IMR-90 (cell line): Measurements from ENCODE around the gene SF3B3. TPM values are rescaled to one million over a fixed set of nuclear protein-coding genes. Genes with fewer than 3 reads are reported as not detected.

Experiments used
- ATAC-seq: fragments of 200-7000 bp; cut with Tn5 transposase; 2 replicates; pipeline ENCODE4 v1.9.1; 2020; ENCODE audit warnings: low read depth, mild to moderate bottlenecking, moderate library complexity
- BruUV-seq: library from RNA; stranded (reverse); fragments of 400-500 nt; replicated peaks from 2 replicates; lab custom pipeline; 2021; lab: Mats Ljungman, UMichigan
- CTCF ChIA-PET: fragments of 300-600 bp; formaldehyde crosslinking; extraction: SDS; loops from one replicate; lab custom pipeline; 2021; ENCODE audit warnings: antibody characterized with exemption; lab: Yijun Ruan, JAX
- POLR2A ChIA-PET: fragments of 300-600 bp; sonication (Branson Sonifier 250); formaldehyde crosslinking; loops from one replicate; lab custom pipeline; 2022; ENCODE audit warnings: antibody characterized with exemption; ENCODE audit not compliant: unreplicated experiment; lab: Charles Lee
- DNase-seq: peaks from one replicate; pipeline ENCODE4 v3.0.0; 2013
- H2AFZ ChIP-seq: replicated peaks from 2 replicates; pipeline ENCODE3; 2013; ENCODE audit warnings: low read length, mild to moderate bottlenecking; ENCODE audit not compliant: poor library complexity
- H2AK5ac ChIP-seq: 2 replicates; pipeline ENCODE4 v1.6.1; 2013; ENCODE audit warnings: low read depth, low read length, inconsistent platforms
- H2AK9ac ChIP-seq: replicated peaks from 2 replicates; pipeline ENCODE3; 2013; ENCODE audit warnings: mild to moderate bottlenecking, low read depth, low read length, moderate library complexity; ENCODE audit not compliant: poor library complexity
- H2BK120ac ChIP-seq: 2 replicates; pipeline ENCODE4 v1.6.1; 2013; ENCODE audit warnings: low read depth, low read length, inconsistent platforms
- H2BK15ac ChIP-seq: 3 replicates; pipeline ENCODE4 v1.6.1; 2013; ENCODE audit warnings: low read depth, low read length, inconsistent platforms
- H2BK20ac ChIP-seq: 2 replicates; pipeline ENCODE4 v1.6.1; 2013; ENCODE audit warnings: low read depth, mild to moderate bottlenecking, inconsistent platforms, low read length, moderate library complexity
- H2BK5ac ChIP-seq: 2 replicates; pipeline ENCODE4 v1.6.1; 2013; ENCODE audit warnings: mild to moderate bottlenecking, low read depth, low read length, inconsistent platforms; ENCODE audit not compliant: poor library complexity, severe bottlenecking
- H3K14ac ChIP-seq: replicated peaks from 2 replicates; pipeline ENCODE4 v1.6.1; 2013; ENCODE audit warnings: low read depth, low read length, inconsistent platforms
- H3K18ac ChIP-seq: 2 replicates; pipeline ENCODE4 v1.6.1; 2013; ENCODE audit warnings: low read depth, low read length, control low read depth
- H3K23ac ChIP-seq: 2 replicates; pipeline ENCODE4 v1.6.1; 2013; ENCODE audit warnings: low read depth, low read length, inconsistent platforms
- H3K27ac ChIP-seq: 2 replicates; pipeline ENCODE4 v1.5.1; 2013; ENCODE audit warnings: mild to moderate bottlenecking, control low read depth, low read length; ENCODE audit not compliant: insufficient read depth
- H3K27me3 ChIP-seq: 2 replicates; pipeline ENCODE4 v1.6.1; 2013; ENCODE audit warnings: low read length; ENCODE audit not compliant: control insufficient read depth, insufficient read depth
- H3K36me3 ChIP-seq: 2 replicates; pipeline ENCODE4 v1.6.1; 2013; ENCODE audit warnings: low read length, mixed read lengths; ENCODE audit not compliant: control insufficient read depth, insufficient read depth
- H3K4ac ChIP-seq: 2 replicates; pipeline ENCODE4 v1.6.1; 2013; ENCODE audit warnings: low read depth, low read length, inconsistent platforms
- H3K4me1 ChIP-seq: 2 replicates; pipeline ENCODE4 v1.6.1; 2013; ENCODE audit warnings: low read length, mixed read lengths; ENCODE audit not compliant: control insufficient read depth, insufficient read depth
- H3K4me2 ChIP-seq: 2 replicates; pipeline ENCODE4 v1.6.1; 2013; ENCODE audit warnings: low read depth, mild to moderate bottlenecking, control low read depth, low read length, moderate library complexity
- H3K4me3 ChIP-seq: 2 replicates; pipeline ENCODE4 v1.5.1; 2013; ENCODE audit warnings: low read depth, mild to moderate bottlenecking, control low read depth, low read length, moderate library complexity; ENCODE audit not compliant: insufficient read depth
- H3K56ac ChIP-seq: 2 replicates; pipeline ENCODE4 v1.6.1; 2013; ENCODE audit warnings: low read length, inconsistent platforms; ENCODE audit not compliant: insufficient read depth; ENCODE audit errors: extremely low read depth
- H3K79me1 ChIP-seq, 2 experiments: 2 replicates each; pipeline ENCODE4 v1.6.1; 2013; ENCODE audit warnings: low read length in 2 of 2, inconsistent platforms in 1 of 2, low read depth in 1 of 2
- H3K9ac ChIP-seq: 2 replicates; pipeline ENCODE4 v1.6.1; 2013; ENCODE audit warnings: low read depth, low read length, control low read depth
- H3K9me1 ChIP-seq: 2 replicates; pipeline ENCODE4 v1.6.1; 2013; ENCODE audit warnings: low read length, inconsistent platforms; ENCODE audit not compliant: insufficient read depth
- H3K9me3 ChIP-seq: 2 replicates; pipeline ENCODE4 v1.6.1; 2013; ENCODE audit warnings: low read length; ENCODE audit not compliant: control insufficient read depth, insufficient read depth
- H4K20me1 ChIP-seq: 2 replicates; pipeline ENCODE4 v1.6.1; 2013; ENCODE audit warnings: low read length, inconsistent platforms; ENCODE audit not compliant: insufficient read depth
- H4K5ac ChIP-seq: 2 replicates; pipeline ENCODE4 v1.6.1; 2013; ENCODE audit warnings: mild to moderate bottlenecking, low read depth, low read length, control low read depth
- H4K8ac ChIP-seq, 2 experiments: 2 replicates each; pipeline ENCODE4 v1.6.1; 2013; ENCODE audit warnings: low read depth in 2 of 2, low read length in 2 of 2, control low read depth in 1 of 2, inconsistent platforms in 1 of 2
- H4K91ac ChIP-seq: 2 replicates; pipeline ENCODE4 v1.6.1; 2013; ENCODE audit warnings: low read depth, low read length, inconsistent platforms; ENCODE audit not compliant: insufficient read depth
- CEBPB ChIP-seq: IDR thresholded peaks from 2 replicates; pipeline ENCODE4 v1.6.1; 2012; ENCODE audit warnings: low read depth, low read length, improper control_type of control experiment
- FOS ChIP-seq: fragments of 150-350 bp; IDR thresholded peaks from 2 replicates; pipeline ENCODE4 v1.6.1; 2016; ENCODE audit warnings: low read depth, low read length
- MAZ ChIP-seq: IDR thresholded peaks from 2 replicates; pipeline ENCODE4 v1.6.1; 2012; ENCODE audit warnings: low read depth, mild to moderate bottlenecking, low read length, improper control_type of control experiment, moderate library complexity, borderline replicate concordance
- RFX5 ChIP-seq: IDR thresholded peaks from 2 replicates; pipeline ENCODE4 v1.8.0; 2012; ENCODE audit warnings: low read depth, mild to moderate bottlenecking, low read length, moderate library complexity
- whole genome bisulfite sequencing, 2 experiments: methylation state at CpG; one replicate each; pipeline versions ENCODE4 v1.1.5 to v1.1.7; 2013; ENCODE audit warnings: missing lambda C conversion rate in 2 of 2; ENCODE audit not compliant: insufficient read length in 1 of 2; ENCODE audit errors: extremely low coverage in 2 of 2; 5-methylcytosine and 5-hydroxymethylcytosine counted together
- dilution Hi-C: fragments of 300-500 bp; cut with HindIII; formaldehyde crosslinking; loops from one replicate; pipeline ENCODE4 v1.14.3; 2018; ENCODE audit warnings: low sequenced_read_pairs; ENCODE audit not compliant: unreplicated experiment
- in situ Hi-C: fragments of 300-500 bp; cut with MboI; formaldehyde crosslinking; loops from 3 replicates; pipeline ENCODE4 v1.14.3; 2019; ENCODE audit warnings: low sequenced_read_pairs, inconsistent platforms, mixed read lengths
- intact Hi-C: fragments of 100-400 bp; cut with micrococcal nuclease; formaldehyde crosslinking; loops from 2 replicates; pipeline ENCODE4 v1.10.0; 2022
- polyA plus RNA-seq, 3 experiments: library from polyadenylated mRNA; depleted of rRNA; stranded (reverse); fragments of >200 nt; gene quantifications; 2 replicates each; pipeline ENCODE4 v1.2.3, GENCODE V29; 2012; ENCODE audit warnings: low replicate concordance in 1 of 3
- total RNA-seq: library from RNA; depleted of rRNA; stranded (reverse); fragments of >200 nt; gene quantifications from 2 replicates; pipeline ENCODE4 v1.2.3, GENCODE V29; 2012

The SF3B3 gene
- total and polyA plus RNA-seq, 2 of the 4 experiments (the other 2 are of a cell fraction), result 97.9 to 134 TPM

DNA sequence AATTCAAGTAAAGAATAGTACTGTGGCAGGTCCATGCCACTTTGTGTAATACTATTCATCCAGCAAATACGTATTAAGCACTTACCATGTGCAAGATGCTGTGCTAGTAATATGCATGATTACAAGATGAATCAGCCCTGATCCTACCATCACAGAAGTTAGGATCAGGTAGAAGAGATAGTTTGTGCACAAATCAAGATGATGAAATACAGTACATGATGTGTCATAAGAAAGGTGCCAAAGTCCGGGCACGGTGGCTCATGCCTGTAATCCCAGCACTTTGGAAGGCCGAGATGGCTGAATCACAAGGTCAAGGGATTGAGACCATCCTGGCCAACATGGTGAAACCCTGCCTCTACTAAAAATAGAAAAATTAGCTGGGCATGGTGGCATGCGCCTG is 11.2 kb upstream of the SF3B3 start:
- intact Hi-C loops (no loop called here), in situ Hi-C loops (no loop called here), dilution Hi-C loops (no loop called here)
- no peak overlapping the region for H3K18ac ChIP-seq
- BruUV-seq, result no TSS peak
- H2AFZ ChIP-seq, result no peak overlapping the region
- peaks cover 4% of the 10 kb centered on the region for H3K9me1 ChIP-seq
- no peak overlapping the region for H2AK9ac ChIP-seq
- TF ChIP-seq FOS, result no peak
- TF ChIP-seq CEBPB, result peak; percentile 67
- no peak for TF ChIP-seq RFX5
- TF ChIP-seq MAZ, result no peak
- no peaks in the 10 kb centered on the region for H4K20me1 ChIP-seq
- H3K27me3 ChIP-seq, result no peaks in the 10 kb centered on the region
- peaks cover 48% of the 10 kb centered on the region for H3K36me3 ChIP-seq
- H3K56ac ChIP-seq, result no peak overlapping the region
- no peak overlapping the region for H3K4ac ChIP-seq
- H4K5ac ChIP-seq, result no peak overlapping the region
- H3K9me3 ChIP-seq, result no peaks in the 10 kb centered on the region
- no peak overlapping the region for H2BK15ac ChIP-seq
- H2BK5ac ChIP-seq, result no peak overlapping the region
- ATAC-seq, result no peak
- H2BK120ac ChIP-seq, result no peak overlapping the region
- 80% methylated on average over 1 of the region's 5 CpGs; no CpG with 5 or more reads in 1 of the 2 experiments for WGBS, 2 experiments
- DNase-seq, result peak; percentile 59
- no peak overlapping the region for H3K4me2 ChIP-seq
- no peak overlapping the region for H3K23ac ChIP-seq
- no peak overlapping the region for H3K14ac ChIP-seq
- H2AK5ac ChIP-seq, result no peak overlapping the region
- no peak overlapping the region for H4K8ac ChIP-seq
- H3K27ac ChIP-seq, result no peak overlapping the region
- H3K4me3 ChIP-seq, result no peak overlapping the region
- H3K9ac ChIP-seq, result no peak overlapping the region
- no peak overlapping the region for H4K91ac ChIP-seq
- peaks cover 0 to 4% of the 10 kb centered on the region in 2 experiments; a peak in 2 of 4 replicates for H3K79me1 ChIP-seq
- ChIA-PET CTCF (no interaction called here), POLR2A (no interaction called here)
- H3K4me1 ChIP-seq, result no peaks in the 10 kb centered on the region; the same call in 1 of the 2 replicates
- H2BK20ac ChIP-seq, result no peak overlapping the region
